H1 (cell line): ENCODE data around the gene GRM4. TPM values are rescaled to one million over a fixed set of nuclear protein-coding genes. Genes with fewer than 3 reads are reported as not detected.
A peak's percentile ranks its signal among the peaks of the same experiment; 100 is the strongest.

Experiments used
- CTCF ChIA-PET: fragments of 300-600 bp; sonication (Branson Sonifier 250); formaldehyde crosslinking; loops from one replicate; lab custom pipeline; 2021; ENCODE audit not compliant: partially characterized antibody; lab: Charles Lee
- POLR2A ChIA-PET: fragments of 300-600 bp; sonication (Branson Sonifier 250); formaldehyde crosslinking; loops from one replicate; lab custom pipeline; 2021; ENCODE audit warnings: inconsistent platforms; ENCODE audit not compliant: partially characterized antibody; lab: Charles Lee
- DNase-seq, 2 experiments: peaks; one replicate each; pipeline versions ENCODE4 v3.0.0 to v3.0.0-alpha.2; 2010 to 2022; ENCODE audit warnings: low spot score in 2 of 2, low read depth in 1 of 2, mixed read lengths in 1 of 2
- FAIRE-seq: peaks from 2 replicates; lab custom pipeline; 2011; peaks lifted over from hg19 to GRCh38; lab: Jason Lieb, UNC
- H2AFZ ChIP-seq: 2 replicates; pipeline ENCODE4 v1.8.1; 2012; ENCODE audit warnings: low read length, inconsistent platforms
- H2AK5ac ChIP-seq: 2 replicates; pipeline ENCODE4 v1.6.1; 2013; ENCODE audit warnings: low read depth, low read length
- H2BK120ac ChIP-seq: replicated peaks from 2 replicates; pipeline ENCODE3; 2013; ENCODE audit warnings: low read depth, low read length, inconsistent platforms
- H2BK12ac ChIP-seq: 2 replicates; pipeline ENCODE4 v1.6.1; 2013; ENCODE audit warnings: low read depth, low read length
- H2BK15ac ChIP-seq: 2 replicates; pipeline ENCODE4 v1.6.1; 2013; ENCODE audit warnings: low read length
- H2BK20ac ChIP-seq: 2 replicates; pipeline ENCODE4 v1.6.1; 2013; ENCODE audit warnings: low read length
- H2BK5ac ChIP-seq: 2 replicates; pipeline ENCODE4 v1.6.1; 2013; ENCODE audit warnings: low read depth, low read length
- H3K14ac ChIP-seq: 2 replicates; pipeline ENCODE4 v1.6.1; 2013; ENCODE audit warnings: inconsistent platforms; ENCODE audit not compliant: insufficient read length
- H3K18ac ChIP-seq: 2 replicates; pipeline ENCODE4 v1.6.1; 2013; ENCODE audit warnings: low read length; ENCODE audit errors: extremely low read depth
- H3K23ac ChIP-seq: 2 replicates; pipeline ENCODE4 v1.6.1; 2013; ENCODE audit warnings: inconsistent platforms; ENCODE audit not compliant: insufficient read length
- H3K23me2 ChIP-seq: 2 replicates; pipeline ENCODE4 v1.6.1; 2013; ENCODE audit warnings: low read depth, low read length
- H3K27ac ChIP-seq: 2 replicates; pipeline ENCODE4 v1.6.1; 2011; ENCODE audit warnings: low read depth, low read length, inconsistent platforms
- H3K27me3 ChIP-seq, 4 experiments: replicated peaks in 1 of 4; 1 replicate in 1 of 4; 2 replicates in 3 of 4; pipeline versions ENCODE4 v1.6.1 to v1.8.1; 2011 to 2013; ENCODE audit warnings: low read length in 3 of 4, mild to moderate bottlenecking in 3 of 4, inconsistent platforms in 2 of 4, mixed read lengths in 2 of 4, moderate library complexity in 1 of 4; ENCODE audit not compliant: control insufficient read depth in 3 of 4, insufficient read depth in 3 of 4; ENCODE audit errors: extremely low read depth in 1 of 4
- H3K36me3 ChIP-seq, 4 experiments: 2 replicates each; pipeline versions ENCODE4 v1.6.1 to v1.8.1; 2011 to 2013; ENCODE audit warnings: mild to moderate bottlenecking in 4 of 4, low read length in 3 of 4, moderate library complexity in 2 of 4, control low read depth in 1 of 4, inconsistent platforms in 1 of 4; ENCODE audit not compliant: insufficient read depth in 4 of 4, control insufficient read depth in 2 of 4
- H3K4ac ChIP-seq: replicated peaks from 2 replicates; pipeline ENCODE3; 2013; ENCODE audit warnings: low read length, low read depth, mixed read lengths, inconsistent platforms; ENCODE audit not compliant: insufficient read length
- H3K4me1 ChIP-seq, 4 experiments: replicated peaks in 1 of 4; 1 replicate in 1 of 4; 2 replicates in 3 of 4; pipeline versions ENCODE4 v1.6.1 to v1.8.1; 2011 to 2013; ENCODE audit warnings: low read length in 3 of 4, inconsistent platforms in 2 of 4, mixed read lengths in 1 of 4; ENCODE audit not compliant: insufficient read depth in 4 of 4, control insufficient read depth in 3 of 4
- H3K4me2 ChIP-seq, 2 experiments: 2 replicates each; pipeline versions ENCODE4 v1.6.1 to v1.8.1; 2011 to 2013; ENCODE audit warnings: low read depth in 2 of 2, low read length in 2 of 2, control low read depth in 1 of 2, inconsistent platforms in 1 of 2, mild to moderate bottlenecking in 1 of 2; ENCODE audit not compliant: insufficient read depth in 1 of 2
- H3K4me3 ChIP-seq, 4 experiments: fragments of 200-600, 300-600 bp in 1 of 4; sonication (generic), shearing (Covaris generic), sonication (Bioruptor Twin) in 1 of 4; 2 replicates each; pipeline versions ENCODE4 v1.5.1 to v1.8.1; 2011 to 2016; ENCODE audit warnings: low read length in 4 of 4, low read depth in 3 of 4, control low read depth in 2 of 4, inconsistent platforms in 2 of 4, mild to moderate bottlenecking in 2 of 4, mixed read lengths in 1 of 4, moderate library complexity in 1 of 4; ENCODE audit not compliant: insufficient read depth in 2 of 4; ENCODE audit errors: extremely low read depth in 1 of 4
- H3K56ac ChIP-seq: replicated peaks from 2 replicates; pipeline ENCODE3; 2013; ENCODE audit warnings: low read depth, mild to moderate bottlenecking, mixed read lengths, low read length, inconsistent platforms; ENCODE audit not compliant: insufficient read length
- H3K79me1 ChIP-seq: 2 replicates; pipeline ENCODE4 v1.6.1; 2013; ENCODE audit warnings: low read depth, low read length, control low read depth
- H3K79me2 ChIP-seq, 2 experiments: 2 replicates each; pipeline versions ENCODE4 v1.6.1 to v1.8.1; 2012 to 2013; ENCODE audit warnings: low read length in 2 of 2, mild to moderate bottlenecking in 2 of 2, inconsistent platforms in 1 of 2; ENCODE audit not compliant: insufficient read depth in 2 of 2, control insufficient read depth in 1 of 2
- H3K9ac ChIP-seq, 4 experiments: replicated peaks in 1 of 4; 1 replicate in 1 of 4; 2 replicates in 3 of 4; pipeline versions ENCODE4 v1.6.1 to v1.8.1; 2011 to 2013; ENCODE audit warnings: low read depth in 3 of 4, low read length in 3 of 4, control low read depth in 2 of 4, mild to moderate bottlenecking in 2 of 4, moderate library complexity in 2 of 4, inconsistent platforms in 1 of 4; ENCODE audit errors: extremely low read depth in 1 of 4
- H3K9me3 ChIP-seq, 2 experiments: 2 replicates each; pipeline versions ENCODE4 v1.6.1 to v1.8.1; 2012 to 2013; ENCODE audit warnings: mild to moderate bottlenecking in 2 of 2, moderate library complexity in 2 of 2, control low read depth in 1 of 2, inconsistent platforms in 1 of 2, low read depth in 1 of 2, low read length in 1 of 2, mixed read lengths in 1 of 2; ENCODE audit not compliant: insufficient read depth in 2 of 2
- H4K20me1 ChIP-seq, 2 experiments: replicated peaks in 1 of 2; 2 replicates each; pipeline versions ENCODE3 to v1.8.1; 2011 to 2013; ENCODE audit warnings: inconsistent platforms in 2 of 2, low read length in 2 of 2, mild to moderate bottlenecking in 1 of 2; ENCODE audit not compliant: insufficient read depth in 2 of 2, control insufficient read depth in 1 of 2
- H4K5ac ChIP-seq: 2 replicates; pipeline ENCODE4 v1.6.1; 2013; ENCODE audit warnings: low read length, low read depth, mixed read lengths, inconsistent platforms; ENCODE audit not compliant: insufficient read length
- H4K8ac ChIP-seq: 2 replicates; pipeline ENCODE4 v1.8.0; 2013; ENCODE audit warnings: mild to moderate bottlenecking, moderate library complexity, low read length, inconsistent platforms; ENCODE audit not compliant: insufficient read depth; ENCODE audit errors: extremely low read depth
- H4K91ac ChIP-seq: replicated peaks from 2 replicates; pipeline ENCODE3; 2013; ENCODE audit warnings: low read length, mixed read lengths, inconsistent platforms; ENCODE audit not compliant: insufficient read length
- RAD21 ChIP-seq, 2 experiments: IDR thresholded peaks in 1 of 2; conservative IDR thresholded peaks in 1 of 2; 2 replicates each; pipeline ENCODE4 v1.6.1; 2011; ENCODE audit warnings: low read depth in 2 of 2, low read length in 2 of 2, improper control_type of control experiment in 1 of 2, inconsistent platforms in 1 of 2, mild to moderate bottlenecking in 1 of 2, moderate library complexity in 1 of 2
- WGBS, 2 experiments: shearing (Covaris generic) in 1 of 2; methylation state at CpG; one replicate each; pipeline versions ENCODE4 v1.1.6 to v1.1.7; 2013 to 2015; ENCODE audit warnings: low lambda C conversion rate in 2 of 2, mixed read lengths in 2 of 2, inconsistent platforms in 1 of 2, low coverage in 1 of 2, missing lambda C conversion rate in 1 of 2; ENCODE audit not compliant: insufficient replicate concordance in 2 of 2, insufficient coverage in 1 of 2, insufficient read length in 1 of 2; ENCODE audit errors: extremely low coverage in 1 of 2, missing lambda C conversion rate in 1 of 2; 5-methylcytosine and 5-hydroxymethylcytosine counted together
- polyA plus RNA-seq, 7 experiments: library from polyadenylated mRNA; depleted of rRNA in 3 of 7; stranded (reverse) in 5 of 7; unstranded in 2 of 7; fragments of >200 nt in 5 of 7; fragments of 200-250 nt in 2 of 7; gene quantifications; 1 replicate in 5 of 7; 2 replicates in 1 of 7; 4 replicates in 1 of 7; pipeline versions ENCODE4 v1.2.1 to v1.2.3, GENCODE V29; 2011 to 2013; ENCODE audit warnings: missing spikeins in 2 of 7, mixed read lengths in 2 of 7
- total RNA-seq: library from RNA; stranded (reverse); fragmentation: NEBNext Ultra II Directional; extraction: Animal tissue kit (Norgen Biotek cat#: 25700); gene quantifications from 2 replicates; pipeline ENCODE4 v1.2.1, GENCODE V29; 2021

Gene GRM4
- total and polyA plus RNA-seq, 2 of the 8 experiments (the other 6 are each of a cell fraction or from before 2014, with no cell fraction given) = 19.6 to 21.5 TPM

DNA sequence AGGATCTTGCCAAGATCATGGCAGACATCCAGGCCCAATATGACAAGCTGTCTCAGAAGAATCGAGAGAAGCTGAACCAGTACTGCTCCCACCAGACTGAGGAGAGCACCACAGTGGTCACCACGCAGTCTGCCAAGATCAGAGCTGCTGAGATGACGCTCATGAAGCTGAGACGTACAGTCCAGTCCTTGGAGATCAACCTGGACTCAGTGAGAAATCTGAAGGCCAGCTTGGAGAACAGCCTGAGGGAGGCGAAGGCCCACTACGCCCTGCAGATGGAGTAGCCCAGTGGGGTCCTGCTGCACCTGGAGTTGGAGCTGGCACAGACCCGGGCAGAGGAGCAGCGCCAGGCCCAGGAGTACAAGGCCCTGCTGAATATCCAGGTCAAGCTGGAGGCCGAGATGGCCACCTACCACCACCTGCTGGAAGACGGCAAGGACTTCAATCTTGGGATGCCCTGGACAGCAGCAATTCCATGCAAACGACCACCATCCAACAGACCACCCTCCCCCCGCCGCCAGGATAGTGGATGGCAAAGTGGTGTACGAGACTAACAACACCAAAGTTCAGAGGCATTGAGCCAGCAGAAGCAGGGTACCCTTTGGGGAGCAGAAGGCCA, 44.7 kb upstream of the GRM4 start:
- H3K23ac ChIP-seq = no peak overlapping the region
- ChIA-PET POLR2A (interaction anchor here (0.7 to 3.5 kb wide), 6 partner anchors 19 to 352 kb away, joined by 3 to 23 read pairs (median 4); partner anchors contain the start of gene HMGA1), CTCF (interaction anchor here (0.6 to 3.6 kb wide), 18 partner anchors 9 to 191 kb away, joined by 3 to 23 read pairs (median 4); partner anchors contain the start of gene SMIM29)
- no peak overlapping the region for H2BK5ac ChIP-seq
- H3K27ac ChIP-seq = no peak overlapping the region
- no peak overlapping the region for H4K5ac ChIP-seq
- no peaks in the 10 kb centered on the region for H4K20me1 ChIP-seq
- H2BK120ac ChIP-seq = no peak overlapping the region
- H3K79me1 ChIP-seq = no peaks in the 10 kb centered on the region
- H3K14ac ChIP-seq = no peak overlapping the region
- no peak overlapping the region for H2BK12ac ChIP-seq
- peaks cover 0 to 4% (median 2%) of the 10 kb centered on the region in 4 experiments; a peak in 4 of 7 replicates for H3K27me3 ChIP-seq
- FAIRE-seq = no peak
- H3K18ac ChIP-seq = no peak overlapping the region
- no peak overlapping the region for H3K9ac ChIP-seq
- H2BK15ac ChIP-seq = no peak overlapping the region
- H2AK5ac ChIP-seq = no peak overlapping the region
- no peaks in the 10 kb centered on the region for H3K36me3 ChIP-seq
- no peaks in the 10 kb centered on the region for H3K9me3 ChIP-seq
- H3K4me2 ChIP-seq = no peak overlapping the region
- peak overlapping the region; percentile 23; the same call in 1 of the 2 replicates for H2AFZ ChIP-seq
- no peaks in the 10 kb centered on the region; a peak in 1 of 7 replicates for H3K4me1 ChIP-seq
- H3K4ac ChIP-seq = no peak overlapping the region
- H2BK20ac ChIP-seq = no peak overlapping the region
- H4K8ac ChIP-seq = peak overlapping the region; percentile 62
- H3K56ac ChIP-seq = no peak overlapping the region
- H3K23me2 ChIP-seq = no peaks in the 10 kb centered on the region
- WGBS, 2 experiments = 89% methylated on average over 14 of the region's 14 CpGs; no CpG with 5 or more reads in 1 of the 2 experiments
- H3K4me3 ChIP-seq = no peak overlapping the region
- no peaks in the 10 kb centered on the region for H3K79me2 ChIP-seq
- DNase-seq = no peak
- no peak overlapping the region for H4K91ac ChIP-seq
- TF ChIP-seq RAD21 (IDR thresholded peaks at IDR 0.05 in 1 of 2, conservative IDR thresholded peaks at IDR 0.05 in 1 of 2; ENCODE audit: low read depth in 2 of 2, low read length in 2 of 2) = peak; percentile 40 to 56; a peak in 3 of 4 replicates
